PC-3 (cell line): Measurements from ENCODE around the gene IFITM2.

ENCODE experiments used
- EZH2 ChIP-seq: fragments of 300-600 bp; sonication (generic); IDR thresholded peaks from one replicate; pipeline ENCODE4 v1.6.1; 2017; ENCODE audit warnings: antibody characterized with exemption, mild to moderate bottlenecking, low read length; ENCODE audit not compliant: unreplicated experiment
- EZH2phosphoT487 ChIP-seq: fragments of 300-600 bp; sonication (generic); IDR thresholded peaks from 2 replicates; pipeline ENCODE4 v1.6.1; 2018; ENCODE audit warnings: mild to moderate bottlenecking, antibody characterized with exemption, low read length, borderline replicate concordance
- TF ChIP-seq, protein P1 (sequence below): fragments of 300-600 bp; sonication (generic); conservative IDR thresholded peaks from 2 replicates; pipeline ENCODE4 v1.5.1; 2017; ENCODE audit warnings: antibody characterized with exemption, low read depth, mild to moderate bottlenecking, low read length

GRCh38 chr11:261624-262023 is 46.0 kb upstream of the IFITM2 start:
- TF ChIP-seq, protein P1, sequence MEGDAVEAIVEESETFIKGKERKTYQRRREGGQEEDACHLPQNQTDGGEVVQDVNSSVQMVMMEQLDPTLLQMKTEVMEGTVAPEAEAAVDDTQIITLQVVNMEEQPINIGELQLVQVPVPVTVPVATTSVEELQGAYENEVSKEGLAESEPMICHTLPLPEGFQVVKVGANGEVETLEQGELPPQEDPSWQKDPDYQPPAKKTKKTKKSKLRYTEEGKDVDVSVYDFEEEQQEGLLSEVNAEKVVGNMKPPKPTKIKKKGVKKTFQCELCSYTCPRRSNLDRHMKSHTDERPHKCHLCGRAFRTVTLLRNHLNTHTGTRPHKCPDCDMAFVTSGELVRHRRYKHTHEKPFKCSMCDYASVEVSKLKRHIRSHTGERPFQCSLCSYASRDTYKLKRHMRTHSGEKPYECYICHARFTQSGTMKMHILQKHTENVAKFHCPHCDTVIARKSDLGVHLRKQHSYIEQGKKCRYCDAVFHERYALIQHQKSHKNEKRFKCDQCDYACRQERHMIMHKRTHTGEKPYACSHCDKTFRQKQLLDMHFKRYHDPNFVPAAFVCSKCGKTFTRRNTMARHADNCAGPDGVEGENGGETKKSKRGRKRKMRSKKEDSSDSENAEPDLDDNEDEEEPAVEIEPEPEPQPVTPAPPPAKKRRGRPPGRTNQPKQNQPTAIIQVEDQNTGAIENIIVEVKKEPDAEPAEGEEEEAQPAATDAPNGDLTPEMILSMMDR: no peak
- no peak for TF ChIP-seq EZH2
- TF ChIP-seq EZH2phosphoT487: no peak
